Measurements from ENCODE around the gene DEFB121. TPM values are rescaled to one million over a fixed set of nuclear protein-coding genes. Genes with fewer than 3 reads are reported as not detected.
"Not testable (repeated sequence)": the region's sequence is repeated elsewhere in the genome, so short reads cannot be mapped to it uniquely, and the experiment has no call there.

DEFB121 gene

DNA sequence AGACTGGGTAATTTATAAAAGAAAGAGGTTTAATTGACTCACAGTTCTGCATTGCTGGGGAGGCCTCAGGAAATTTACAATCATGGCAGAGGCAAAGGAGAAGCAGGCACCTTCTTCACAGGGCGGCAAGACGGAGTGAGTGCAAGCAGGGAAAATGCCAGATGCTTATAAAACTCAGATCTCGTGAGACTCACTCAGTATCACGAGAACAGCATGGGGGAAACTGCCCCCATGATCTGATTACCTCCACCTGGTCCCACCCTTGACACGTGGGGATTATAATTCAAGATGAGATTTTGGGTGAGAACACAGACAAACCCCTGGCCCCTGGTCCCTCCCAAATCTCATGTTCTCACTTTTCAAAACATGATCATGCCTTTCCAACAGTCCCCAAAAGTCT lies 41.7 kb downstream of the DEFB121 start:
- not testable (repeated sequence) for H3K4me1 ChIP-seq (ENCODE audit: control insufficient read depth, insufficient read depth, low read depth, low read length); H2BK5ac ChIP-seq (ENCODE audit: low read depth, low read length, poor library complexity, severe bottlenecking); H3K9ac ChIP-seq (ENCODE audit: low read length); H2BK12ac ChIP-seq (ENCODE audit: low read length in 2 of 2); H4K8ac ChIP-seq (ENCODE audit: low read length); H3K79me1 ChIP-seq (replicated peaks; ENCODE audit: low read length, poor library complexity, severe bottlenecking); H3K14ac ChIP-seq (ENCODE audit: low read length in 2 of 2); H2AK5ac ChIP-seq (ENCODE audit: low read length, severe bottlenecking); H3K18ac ChIP-seq (ENCODE audit: low read depth in 1 of 2, low read length in 2 of 2); H3K27ac ChIP-seq (ENCODE audit: low read length, poor library complexity, severe bottlenecking); H2BK15ac ChIP-seq (ENCODE audit: low read depth, poor library complexity, severe bottlenecking); H2BK120ac ChIP-seq (ENCODE audit: low read depth, low read length); H3K23ac ChIP-seq (ENCODE audit: low read length in 2 of 2); H3K4me3 ChIP-seq (ENCODE audit: insufficient read depth in 1 of 2, low read depth in 1 of 2, low read length in 2 of 2); H2AFZ ChIP-seq (ENCODE audit: low read depth, low read length); H3K36me3 ChIP-seq (ENCODE audit: control insufficient read depth in 1 of 2, insufficient read depth in 2 of 2, low read depth in 1 of 2, low read length in 2 of 2); H4K91ac ChIP-seq (ENCODE audit: low read length); H3K4ac ChIP-seq (ENCODE audit: low read depth in 1 of 2, low read length in 2 of 2); DNase-seq; H3K9me3 ChIP-seq (ENCODE audit: control insufficient read depth, low read length); H3K27me3 ChIP-seq (ENCODE audit: control insufficient read depth in 1 of 2, insufficient read depth in 1 of 2, low read length in 2 of 2); H3K4me2 ChIP-seq (ENCODE audit: low read length, poor library complexity, severe bottlenecking)
- 66% methylated on average over 5 of the region's 5 CpGs for WGBS

- Histone ChIP-seq H2BK15ac (ENCODE audit: low read depth, poor library complexity, severe bottlenecking) (no peak overlapping the region), H3K9me3 (ENCODE audit: control insufficient read depth, low read length) (no peaks in the 10 kb centered on the region), H3K4ac (ENCODE audit: low read depth in 1 of 2, low read length in 2 of 2) (no peak overlapping the region), H3K27ac (ENCODE audit: low read length, poor library complexity, severe bottlenecking) (no peak overlapping the region), H3K36me3 (ENCODE audit: control insufficient read depth in 1 of 2, insufficient read depth in 2 of 2, low read depth in 1 of 2, low read length in 2 of 2) (no peaks in the 10 kb centered on the region), H4K8ac (ENCODE audit: low read length) (no peak overlapping the region), H2BK12ac (ENCODE audit: low read length in 2 of 2) (no peak overlapping the region), H3K4me2 (ENCODE audit: low read length, poor library complexity, severe bottlenecking) (no peak overlapping the region), H3K79me1 (replicated peaks; ENCODE audit: low read length, poor library complexity, severe bottlenecking) (no peaks in the 10 kb centered on the region), H3K14ac (ENCODE audit: low read length in 2 of 2) (no peak overlapping the region), H3K23ac (ENCODE audit: low read length in 2 of 2) (no peak overlapping the region), H4K91ac (ENCODE audit: low read length) (no peak overlapping the region), H3K4me3 (ENCODE audit: insufficient read depth in 1 of 2, low read depth in 1 of 2, low read length in 2 of 2) (no peak overlapping the region), H3K27me3 (ENCODE audit: control insufficient read depth in 1 of 2, insufficient read depth in 1 of 2, low read length in 2 of 2) (no peaks in the 10 kb centered on the region), H3K4me1 (ENCODE audit: control insufficient read depth, insufficient read depth, low read depth, low read length) (no peaks in the 10 kb centered on the region), H3K18ac (ENCODE audit: low read depth in 1 of 2, low read length in 2 of 2) (no peak overlapping the region), H2AFZ (ENCODE audit: low read depth, low read length) (no peak overlapping the region), H2AK5ac (ENCODE audit: low read length, severe bottlenecking) (no peak overlapping the region), H3K9ac (ENCODE audit: low read length) (no peak overlapping the region), H2BK5ac (ENCODE audit: low read depth, low read length, poor library complexity, severe bottlenecking) (no peak overlapping the region), H2BK120ac (ENCODE audit: low read depth, low read length) (no peak overlapping the region)
- DNase-seq: no peak
- WGBS: no CpG with 5 or more reads among the region's 4 CpGs
These were observed 42.7 kb downstream of the DEFB121 start for GRCh38 chr20:31363295-31363694.

DNA sequence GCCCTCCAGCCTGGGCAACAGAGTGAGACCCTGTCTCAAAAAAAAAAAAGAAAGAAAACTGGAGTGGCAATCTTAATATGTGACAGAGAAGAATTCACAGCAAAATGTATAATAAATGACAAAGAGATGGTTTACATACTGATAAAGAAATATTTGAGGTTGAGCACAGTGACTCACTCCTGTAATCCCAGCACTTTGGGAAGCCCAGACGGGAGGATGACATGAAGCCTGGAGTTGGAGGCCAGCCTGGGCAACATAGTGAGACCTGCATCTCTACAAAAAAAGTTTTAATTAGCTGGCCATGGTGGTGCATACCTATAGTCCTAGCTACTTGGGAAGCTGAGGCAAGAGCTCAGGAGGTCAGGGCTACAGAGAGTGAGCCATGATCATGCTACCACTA lies 50.0 kb downstream of the DEFB121 start:
- 38% methylated on average over 1 of the region's 1 CpG for WGBS
- no peaks in the 10 kb centered on the region for H3K4me1 ChIP-seq (ENCODE audit: control insufficient read depth, insufficient read depth, low read depth, low read length)
- no peaks in the 10 kb centered on the region for H3K79me1 ChIP-seq (replicated peaks; ENCODE audit: low read length, poor library complexity, severe bottlenecking)

More for the DNA sequence above, 50.0 kb downstream of the DEFB121 start:
- H2AFZ ChIP-seq (ENCODE audit: low read depth, low read length): no peak overlapping the region
- H4K8ac ChIP-seq (ENCODE audit: low read length): no peak overlapping the region
- no peak overlapping the region for H3K4ac ChIP-seq (ENCODE audit: low read depth in 1 of 2, low read length in 2 of 2)
- no peak overlapping the region for H3K14ac ChIP-seq (ENCODE audit: low read length in 2 of 2)
- no peak overlapping the region for H3K18ac ChIP-seq (ENCODE audit: low read depth in 1 of 2, low read length in 2 of 2)
- H3K4me3 ChIP-seq (ENCODE audit: insufficient read depth in 1 of 2, low read depth in 1 of 2, low read length in 2 of 2): no peak overlapping the region
- H3K4me2 ChIP-seq (ENCODE audit: low read length, poor library complexity, severe bottlenecking): no peak overlapping the region
- no peaks in the 10 kb centered on the region for H3K27me3 ChIP-seq (ENCODE audit: control insufficient read depth in 1 of 2, insufficient read depth in 1 of 2, low read length in 2 of 2)
- no peak overlapping the region for H2BK5ac ChIP-seq (ENCODE audit: low read depth, low read length, poor library complexity, severe bottlenecking)
- no peak for DNase-seq
- H2BK12ac ChIP-seq (ENCODE audit: low read length in 2 of 2): no peak overlapping the region
- H3K9ac ChIP-seq (ENCODE audit: low read length): no peak overlapping the region
- H2BK120ac ChIP-seq (ENCODE audit: low read depth, low read length): no peak overlapping the region
- H2BK15ac ChIP-seq (ENCODE audit: low read depth, poor library complexity, severe bottlenecking): no peak overlapping the region
- no peaks in the 10 kb centered on the region for H3K9me3 ChIP-seq (ENCODE audit: control insufficient read depth, low read length)
- no peak overlapping the region for H3K27ac ChIP-seq (ENCODE audit: low read length, poor library complexity, severe bottlenecking)
- H3K23ac ChIP-seq (ENCODE audit: low read length in 2 of 2): no peak overlapping the region
- no peak overlapping the region for H4K91ac ChIP-seq (ENCODE audit: low read length)
- H3K36me3 ChIP-seq (ENCODE audit: control insufficient read depth in 1 of 2, insufficient read depth in 2 of 2, low read depth in 1 of 2, low read length in 2 of 2): no peaks in the 10 kb centered on the region
- no peak overlapping the region for H2AK5ac ChIP-seq (ENCODE audit: low read length, severe bottlenecking)

Small RNAs within 50 kb of the gene (small RNA-seq; reads per million reads assigned to genes)
- gene DEFB117 (ENCODE audit: low read depth) (not detected), gene RF00561 (ENCODE audit: low read depth) (not detected), gene RNA5SP480 (ENCODE audit: low read depth) (not detected)
